ENCODE measurements around the gene HSPBAP1. TPM values are rescaled to one million over a fixed set of nuclear protein-coding genes. Genes with fewer than 3 reads are reported as not detected.
A peak's percentile ranks its signal among the peaks of the same experiment; 100 is the strongest.

Gene HSPBAP1
- total RNA-seq, 1 experiment from 2014 or later: 6.4 TPM

DNA sequence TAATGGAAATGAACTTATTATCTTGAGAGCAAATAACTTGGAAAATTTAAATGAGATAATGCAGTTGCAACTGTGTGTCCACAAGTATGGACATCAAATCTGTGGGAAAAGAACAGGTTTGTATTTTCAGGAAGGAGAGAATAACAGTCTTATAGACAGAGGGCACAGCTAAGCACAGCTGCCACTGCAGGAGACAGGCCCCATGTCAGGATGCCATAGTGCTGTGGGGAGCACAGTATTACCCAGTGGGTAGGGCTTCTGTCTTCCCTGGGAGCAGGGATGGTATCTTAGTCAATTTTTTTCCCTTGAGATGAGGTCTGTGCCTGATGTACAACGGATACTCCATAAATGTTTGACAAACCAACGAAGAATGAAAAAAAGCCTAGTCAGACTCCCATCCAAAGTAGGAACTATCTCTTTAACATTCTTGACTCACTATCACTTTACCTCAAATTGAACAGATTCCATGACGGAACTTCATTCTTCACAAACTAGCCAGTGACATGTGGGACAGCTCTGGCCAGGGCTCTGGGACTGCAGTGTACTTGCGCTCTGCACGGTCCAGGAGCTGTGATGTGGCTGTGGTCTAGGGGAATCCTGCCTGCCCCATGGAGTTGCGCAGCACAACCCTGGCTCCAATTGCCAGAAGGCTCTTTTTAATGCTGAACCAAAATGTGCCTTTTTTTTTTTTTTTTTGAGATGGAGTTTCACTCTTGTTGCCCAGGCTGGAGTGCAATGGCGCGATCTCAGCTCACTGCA is 64.7 kb downstream of the HSPBAP1 start:
- POLR2A ChIA-PET (ENCODE audit: unreplicated experiment): no interaction called here
- no peak for ATAC-seq
- BruUV-seq (replicated peaks): TSS peak; percentile 16

DNA sequence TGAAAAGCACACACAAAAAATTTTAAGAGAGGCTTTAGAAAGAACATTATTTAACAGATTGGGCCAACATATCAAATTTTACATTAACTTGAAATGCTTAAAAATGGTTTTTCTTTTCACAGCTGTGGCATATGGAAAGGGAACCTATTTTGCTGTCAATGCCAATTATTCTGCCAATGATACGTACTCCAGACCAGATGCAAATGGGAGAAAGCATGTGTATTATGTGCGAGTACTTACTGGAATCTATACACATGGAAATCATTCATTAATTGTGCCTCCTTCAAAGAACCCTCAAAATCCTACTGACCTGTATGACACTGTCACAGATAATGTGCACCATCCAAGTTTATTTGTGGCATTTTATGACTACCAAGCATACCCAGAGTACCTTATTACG is 65.4 kb downstream of the HSPBAP1 start:
- Histone ChIP-seq H3K36me3 (ENCODE audit: low read depth, low read length) (no peaks in the 10 kb centered on the region), H3F3A (ENCODE audit: low read length, unreplicated experiment) (no peaks in the 10 kb centered on the region), H3K9me2 (replicated peaks; ENCODE audit: low read length) (no peaks in the 10 kb centered on the region), H4K20me1 (ENCODE audit: low read length) (no peaks in the 10 kb centered on the region), H3K4me2 (ENCODE audit: low read length) (no peak overlapping the region), H3K4me3 (ENCODE audit: low read length) (no peak overlapping the region), H2AFZ (ENCODE audit: low read length) (no peak overlapping the region), H3K79me2 (ENCODE audit: low read length) (no peaks in the 10 kb centered on the region), H3K27ac (ENCODE audit: low read length) (no peak overlapping the region), H3K9me3 (ENCODE audit: low read length) (no peaks in the 10 kb centered on the region), H3K27me3 (ENCODE audit: low read length) (no peaks in the 10 kb centered on the region), H3K4me1 (ENCODE audit: insufficient read depth, low read length) (no peaks in the 10 kb centered on the region), H3K9ac (ENCODE audit: low read length) (no peak overlapping the region)
- intact Hi-C loops (cut with micrococcal nuclease): no loop called here
- ChIA-PET CTCF (no interaction called here), POLR2A (ENCODE audit: unreplicated experiment) (no interaction called here)
- no peak for DNase-seq
- TF ChIP-seq, protein P1, sequence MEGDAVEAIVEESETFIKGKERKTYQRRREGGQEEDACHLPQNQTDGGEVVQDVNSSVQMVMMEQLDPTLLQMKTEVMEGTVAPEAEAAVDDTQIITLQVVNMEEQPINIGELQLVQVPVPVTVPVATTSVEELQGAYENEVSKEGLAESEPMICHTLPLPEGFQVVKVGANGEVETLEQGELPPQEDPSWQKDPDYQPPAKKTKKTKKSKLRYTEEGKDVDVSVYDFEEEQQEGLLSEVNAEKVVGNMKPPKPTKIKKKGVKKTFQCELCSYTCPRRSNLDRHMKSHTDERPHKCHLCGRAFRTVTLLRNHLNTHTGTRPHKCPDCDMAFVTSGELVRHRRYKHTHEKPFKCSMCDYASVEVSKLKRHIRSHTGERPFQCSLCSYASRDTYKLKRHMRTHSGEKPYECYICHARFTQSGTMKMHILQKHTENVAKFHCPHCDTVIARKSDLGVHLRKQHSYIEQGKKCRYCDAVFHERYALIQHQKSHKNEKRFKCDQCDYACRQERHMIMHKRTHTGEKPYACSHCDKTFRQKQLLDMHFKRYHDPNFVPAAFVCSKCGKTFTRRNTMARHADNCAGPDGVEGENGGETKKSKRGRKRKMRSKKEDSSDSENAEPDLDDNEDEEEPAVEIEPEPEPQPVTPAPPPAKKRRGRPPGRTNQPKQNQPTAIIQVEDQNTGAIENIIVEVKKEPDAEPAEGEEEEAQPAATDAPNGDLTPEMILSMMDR (conservative IDR thresholded peaks at IDR 0.05; ENCODE audit: low read depth, low read length): no peak
- TF ChIP-seq EZH2phosphoT487 (IDR thresholded peaks at IDR 0.05; ENCODE audit: borderline replicate concordance, low read length): no peak
- TF ChIP-seq EZH2 (IDR thresholded peaks at IDR 0.05; ENCODE audit: low read length, unreplicated experiment): no peak
- ATAC-seq: no peak
- no TSS peak for BruUV-seq (replicated peaks)

More for the DNA sequence above, 64.7 kb downstream of the HSPBAP1 start:
- Histone ChIP-seq H3K4me3 (ENCODE audit: low read length) (no peak overlapping the region), H3K4me1 (ENCODE audit: insufficient read depth, low read length) (no peaks in the 10 kb centered on the region), H3K9me3 (ENCODE audit: low read length) (no peaks in the 10 kb centered on the region), H3K36me3 (ENCODE audit: low read depth, low read length) (no peaks in the 10 kb centered on the region), H3K4me2 (ENCODE audit: low read length) (no peak overlapping the region), H3K79me2 (ENCODE audit: low read length) (no peaks in the 10 kb centered on the region), H4K20me1 (ENCODE audit: low read length) (no peaks in the 10 kb centered on the region), H3K9me2 (replicated peaks; ENCODE audit: low read length) (no peaks in the 10 kb centered on the region), H3K27me3 (ENCODE audit: low read length) (no peaks in the 10 kb centered on the region), H2AFZ (ENCODE audit: low read length) (no peak overlapping the region), H3F3A (ENCODE audit: low read length, unreplicated experiment) (no peaks in the 10 kb centered on the region), H3K9ac (ENCODE audit: low read length) (no peak overlapping the region), H3K27ac (ENCODE audit: low read length) (no peak overlapping the region)
- CTCF ChIA-PET: no interaction called here
- no peak for DNase-seq
- intact Hi-C loops (cut with micrococcal nuclease): no loop called here
- TF ChIP-seq, protein P1 (conservative IDR thresholded peaks at IDR 0.05; ENCODE audit: low read depth, low read length): no peak
- TF ChIP-seq EZH2 (IDR thresholded peaks at IDR 0.05; ENCODE audit: low read length, unreplicated experiment) (no peak), EZH2phosphoT487 (IDR thresholded peaks at IDR 0.05; ENCODE audit: borderline replicate concordance, low read length) (no peak)

DNA sequence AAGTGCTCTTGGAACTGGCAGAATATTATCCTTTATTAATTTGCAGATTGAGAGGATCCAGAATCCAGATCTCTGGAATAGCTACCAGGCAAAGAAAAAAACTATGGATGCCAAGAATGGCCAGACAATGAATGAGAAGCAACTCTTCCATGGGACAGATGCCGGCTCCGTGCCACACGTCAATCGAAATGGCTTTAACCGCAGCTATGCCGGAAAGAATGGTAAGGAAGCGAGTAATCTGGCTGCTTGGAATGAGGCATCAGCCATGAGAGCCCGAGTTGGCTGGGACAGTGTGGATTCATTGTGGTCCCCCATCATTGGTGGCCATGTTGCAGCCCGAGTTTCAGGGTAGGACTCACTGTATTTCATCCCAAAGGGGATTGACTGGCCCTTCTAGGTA is 65.9 kb downstream of the HSPBAP1 start:
- no peak overlapping the region for H3K4me2 ChIP-seq (ENCODE audit: low read length)
- H3K9me3 ChIP-seq (ENCODE audit: low read length): no peaks in the 10 kb centered on the region
- CTCF ChIA-PET: no interaction called here
- DNase-seq (no peak), ATAC-seq (no peak)
- H2AFZ ChIP-seq (ENCODE audit: low read length): no peak overlapping the region
- no peaks in the 10 kb centered on the region for H3K27me3 ChIP-seq (ENCODE audit: low read length)
- H3K9ac ChIP-seq (ENCODE audit: low read length): no peak overlapping the region
- H3K4me1 ChIP-seq (ENCODE audit: insufficient read depth, low read length): no peaks in the 10 kb centered on the region
- intact Hi-C loops (cut with micrococcal nuclease): no loop called here
- TF ChIP-seq EZH2phosphoT487 (IDR thresholded peaks at IDR 0.05; ENCODE audit: borderline replicate concordance, low read length): no peak
- TF ChIP-seq, protein P1 (conservative IDR thresholded peaks at IDR 0.05; ENCODE audit: low read depth, low read length): no peak
- no peak for TF ChIP-seq EZH2 (IDR thresholded peaks at IDR 0.05; ENCODE audit: low read length, unreplicated experiment)
- no peak overlapping the region for H3K27ac ChIP-seq (ENCODE audit: low read length)
- H4K20me1 ChIP-seq (ENCODE audit: low read length): no peaks in the 10 kb centered on the region
- no peak overlapping the region for H3K4me3 ChIP-seq (ENCODE audit: low read length)
- H3K79me2 ChIP-seq (ENCODE audit: low read length): no peaks in the 10 kb centered on the region
- H3K9me2 ChIP-seq (replicated peaks; ENCODE audit: low read length): no peaks in the 10 kb centered on the region
- POLR2A ChIA-PET (ENCODE audit: unreplicated experiment): no interaction called here
- H3F3A ChIP-seq (ENCODE audit: low read length, unreplicated experiment): no peaks in the 10 kb centered on the region
- BruUV-seq (replicated peaks): no TSS peak
- no peaks in the 10 kb centered on the region for H3K36me3 ChIP-seq (ENCODE audit: low read depth, low read length)

Measured in PC-3 (cell line).